Fibroblast of the aortic adventitia (primary cell): ENCODE measurements around the gene FAM3A. TPM values are rescaled to one million over a fixed set of nuclear protein-coding genes. Genes with fewer than 3 reads are reported as not detected.

Experiments used
- DNase-seq: peaks from one replicate; pipeline ENCODE4 v3.0.0-alpha.2; 2010; ENCODE audit warnings: low read depth
- H3K4me3 ChIP-seq: 2 replicates; pipeline ENCODE4 v1.5.1; 2011; ENCODE audit warnings: low read depth, mild to moderate bottlenecking, control low read depth, low read length, moderate library complexity
- total RNA-seq: library from RNA; depleted of rRNA; stranded (reverse); fragments of >200 nt; gene quantifications from 2 replicates; pipeline ENCODE4 v1.2.3, GENCODE V29; 2012; ENCODE audit warnings: low replicate concordance
- TF ChIP-seq, protein P1 (sequence below): IDR thresholded peaks from 2 replicates; pipeline ENCODE4 v1.5.1; 2011; ENCODE audit warnings: mild to moderate bottlenecking, low read length, control low read depth, inconsistent platforms; ENCODE audit not compliant: insufficient read depth

The FAM3A gene
- total RNA-seq, 1 donor = 20.0 TPM

DNA sequence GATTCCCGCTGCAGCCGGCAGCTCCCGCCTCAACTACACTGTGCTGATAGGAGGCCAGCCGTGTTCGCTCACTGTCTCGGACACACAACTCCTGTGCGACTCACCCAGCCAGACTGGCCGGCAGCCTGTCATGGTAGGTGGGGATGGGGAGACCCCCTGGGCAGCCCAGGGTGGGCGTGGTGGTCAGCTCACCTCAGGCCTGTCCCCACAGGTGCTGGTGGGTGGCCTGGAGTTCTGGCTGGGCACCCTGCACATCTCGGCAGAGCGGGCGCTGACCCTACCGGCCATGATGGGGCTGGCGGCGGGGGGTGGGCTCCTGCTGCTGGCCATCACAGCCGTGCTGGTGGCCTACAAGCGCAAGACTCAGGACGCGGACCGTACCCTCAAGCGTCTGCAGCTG, 48.5 kb downstream of the FAM3A start:
- TF ChIP-seq, protein P1, sequence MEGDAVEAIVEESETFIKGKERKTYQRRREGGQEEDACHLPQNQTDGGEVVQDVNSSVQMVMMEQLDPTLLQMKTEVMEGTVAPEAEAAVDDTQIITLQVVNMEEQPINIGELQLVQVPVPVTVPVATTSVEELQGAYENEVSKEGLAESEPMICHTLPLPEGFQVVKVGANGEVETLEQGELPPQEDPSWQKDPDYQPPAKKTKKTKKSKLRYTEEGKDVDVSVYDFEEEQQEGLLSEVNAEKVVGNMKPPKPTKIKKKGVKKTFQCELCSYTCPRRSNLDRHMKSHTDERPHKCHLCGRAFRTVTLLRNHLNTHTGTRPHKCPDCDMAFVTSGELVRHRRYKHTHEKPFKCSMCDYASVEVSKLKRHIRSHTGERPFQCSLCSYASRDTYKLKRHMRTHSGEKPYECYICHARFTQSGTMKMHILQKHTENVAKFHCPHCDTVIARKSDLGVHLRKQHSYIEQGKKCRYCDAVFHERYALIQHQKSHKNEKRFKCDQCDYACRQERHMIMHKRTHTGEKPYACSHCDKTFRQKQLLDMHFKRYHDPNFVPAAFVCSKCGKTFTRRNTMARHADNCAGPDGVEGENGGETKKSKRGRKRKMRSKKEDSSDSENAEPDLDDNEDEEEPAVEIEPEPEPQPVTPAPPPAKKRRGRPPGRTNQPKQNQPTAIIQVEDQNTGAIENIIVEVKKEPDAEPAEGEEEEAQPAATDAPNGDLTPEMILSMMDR = no peak
- DNase-seq = no peak
- H3K4me3 ChIP-seq = no peak overlapping the region

GRCh38 chrX:154466907-154467306, 49.1 kb downstream of the FAM3A start:
- H3K4me3 ChIP-seq = no peak overlapping the region
- TF ChIP-seq, protein P1 = no peak
- no peak for DNase-seq

- no peak overlapping the region for H3K4me3 ChIP-seq
- DNase-seq = no peak
- TF ChIP-seq, protein P1 = no peak
Observed at GRCh38 chrX:154466036-154466435, 50.0 kb downstream of the FAM3A start.

DNA sequence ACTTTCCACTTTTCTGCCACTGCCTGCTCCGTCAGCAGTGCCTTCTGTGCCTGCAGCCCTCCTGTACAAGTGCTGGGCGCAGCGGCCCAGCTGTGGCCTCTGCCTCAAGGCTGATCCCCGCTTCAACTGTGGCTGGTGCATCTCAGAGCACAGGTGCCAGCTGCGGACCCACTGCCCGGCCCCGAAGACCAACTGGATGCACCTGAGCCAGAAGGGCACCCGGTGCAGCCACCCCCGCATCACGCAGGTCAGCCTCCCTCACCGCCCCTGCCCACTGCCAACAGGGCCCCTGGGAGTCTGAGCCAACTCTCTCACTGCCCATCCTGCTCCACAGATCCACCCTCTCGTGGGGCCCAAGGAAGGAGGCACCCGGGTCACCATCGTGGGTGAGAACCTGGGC, 50.4 kb downstream of the FAM3A start:
- DNase-seq = no peak
- H3K4me3 ChIP-seq = no peak overlapping the region
- TF ChIP-seq, protein P1 = no peak

DNA sequence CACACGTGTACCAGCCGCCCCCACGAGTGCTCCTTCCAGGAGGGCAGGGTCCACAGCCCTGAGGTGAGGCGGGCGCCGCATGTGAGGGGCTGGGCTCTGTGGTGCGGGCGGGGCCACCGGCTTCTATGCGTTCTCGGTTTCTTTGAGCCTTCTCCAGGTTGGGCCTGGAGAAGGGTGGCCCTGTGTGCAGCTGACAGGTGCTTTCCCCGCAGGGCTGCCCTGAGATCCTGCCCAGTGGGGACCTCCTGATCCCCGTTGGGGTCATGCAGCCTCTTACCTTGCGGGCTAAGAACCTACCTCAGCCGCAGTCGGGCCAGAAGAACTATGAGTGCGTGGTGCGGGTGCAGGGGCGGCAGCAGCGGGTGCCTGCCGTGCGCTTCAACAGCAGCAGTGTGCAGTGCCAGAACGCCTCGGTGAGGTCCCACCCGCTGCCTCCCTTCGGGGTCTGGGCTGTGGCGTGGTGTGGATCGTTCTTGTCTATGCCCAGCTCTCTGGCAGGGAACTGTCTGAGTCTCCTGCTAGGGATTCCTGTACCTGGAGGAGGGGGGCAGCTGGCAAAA, 51.1 kb downstream of the FAM3A start:
- no peak for DNase-seq
- no peak overlapping the region for H3K4me3 ChIP-seq
- TF ChIP-seq, protein P1 = no peak

- DNase-seq = no peak
- TF ChIP-seq, protein P1 = no peak
- no peak overlapping the region for H3K4me3 ChIP-seq
Observed at GRCh38 chrX:154463611-154464220, 52.3 kb downstream of the FAM3A start.

DNA sequence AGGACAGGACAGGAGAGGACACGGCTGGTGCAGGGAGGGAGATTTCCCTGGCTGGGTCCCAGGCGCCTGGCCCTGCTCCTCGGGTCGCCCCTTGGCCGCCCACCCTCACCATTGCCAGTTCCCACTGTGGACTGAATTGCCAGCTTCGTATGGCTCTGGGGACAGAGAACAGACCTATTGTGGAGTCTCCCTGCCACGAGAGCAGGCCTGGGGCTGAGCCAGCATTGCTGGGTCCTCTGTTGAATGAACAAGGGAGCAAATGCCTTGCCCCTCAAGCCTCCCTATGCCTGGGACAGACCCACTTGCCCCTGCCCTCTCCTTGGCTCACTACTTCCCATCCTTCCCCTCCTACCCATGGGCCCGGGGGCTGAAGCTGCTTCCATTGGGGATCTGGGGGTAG, 53.6 kb downstream of the FAM3A start:
- DNase-seq = no peak
- TF ChIP-seq, protein P1 = no peak
- H3K4me3 ChIP-seq = no peak overlapping the region
